Measurements from ENCODE around the gene FAT1.
A peak's percentile ranks its signal among the peaks of the same experiment; 100 is the strongest.

The FAT1 gene

DNA sequence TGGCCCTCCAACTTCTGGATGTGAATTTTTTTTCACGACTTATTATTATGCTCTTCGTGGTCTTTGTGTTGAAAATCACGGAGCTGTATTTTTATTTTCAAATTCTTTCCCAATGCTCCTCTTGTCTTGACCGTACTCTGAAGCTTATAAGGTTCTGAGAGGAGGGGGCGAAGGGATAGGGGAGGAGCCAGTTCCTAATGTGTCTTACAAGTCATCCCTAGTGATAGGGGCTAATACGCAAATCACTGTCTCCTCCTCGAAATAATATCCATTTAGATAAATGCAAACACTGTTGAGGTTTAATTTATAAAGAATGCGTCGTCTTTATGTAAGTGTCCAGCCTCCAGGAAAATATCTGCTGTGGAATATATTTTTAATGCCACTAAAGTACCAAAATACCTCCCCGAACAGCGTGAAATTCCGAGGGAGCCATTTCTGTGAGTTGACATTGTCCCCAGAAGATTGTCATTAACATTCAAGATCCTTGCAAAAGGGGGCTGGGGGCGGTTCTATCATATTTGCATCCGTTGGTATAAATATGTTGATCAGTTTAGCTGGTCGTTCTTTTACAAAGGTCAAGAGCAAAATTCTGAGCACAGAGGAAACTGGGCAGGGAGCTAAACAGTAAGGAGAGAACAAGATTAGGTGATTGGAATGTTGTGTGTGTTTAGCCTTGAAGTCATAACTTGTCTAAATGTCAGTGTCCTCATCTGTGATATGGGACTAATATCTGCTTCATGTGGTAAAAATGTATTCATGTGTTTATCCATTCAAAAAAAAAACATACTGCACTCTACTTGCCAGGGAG lies 3.7 kb upstream of the FAT1 start:
- DNase-seq (ENCODE audit: low read depth, low spot score) = no peak
- peak overlapping the region; percentile 83 for H3K4me3 ChIP-seq (ENCODE audit: low read length)

GRCh38 chr4:186726426-186727168 lies 2.9 kb upstream of the FAT1 start:
- peak overlapping the region; percentile 83 for H3K4me3 ChIP-seq (ENCODE audit: low read length)
- DNase-seq (ENCODE audit: low read depth, low spot score) = peak; percentile 59

DNA sequence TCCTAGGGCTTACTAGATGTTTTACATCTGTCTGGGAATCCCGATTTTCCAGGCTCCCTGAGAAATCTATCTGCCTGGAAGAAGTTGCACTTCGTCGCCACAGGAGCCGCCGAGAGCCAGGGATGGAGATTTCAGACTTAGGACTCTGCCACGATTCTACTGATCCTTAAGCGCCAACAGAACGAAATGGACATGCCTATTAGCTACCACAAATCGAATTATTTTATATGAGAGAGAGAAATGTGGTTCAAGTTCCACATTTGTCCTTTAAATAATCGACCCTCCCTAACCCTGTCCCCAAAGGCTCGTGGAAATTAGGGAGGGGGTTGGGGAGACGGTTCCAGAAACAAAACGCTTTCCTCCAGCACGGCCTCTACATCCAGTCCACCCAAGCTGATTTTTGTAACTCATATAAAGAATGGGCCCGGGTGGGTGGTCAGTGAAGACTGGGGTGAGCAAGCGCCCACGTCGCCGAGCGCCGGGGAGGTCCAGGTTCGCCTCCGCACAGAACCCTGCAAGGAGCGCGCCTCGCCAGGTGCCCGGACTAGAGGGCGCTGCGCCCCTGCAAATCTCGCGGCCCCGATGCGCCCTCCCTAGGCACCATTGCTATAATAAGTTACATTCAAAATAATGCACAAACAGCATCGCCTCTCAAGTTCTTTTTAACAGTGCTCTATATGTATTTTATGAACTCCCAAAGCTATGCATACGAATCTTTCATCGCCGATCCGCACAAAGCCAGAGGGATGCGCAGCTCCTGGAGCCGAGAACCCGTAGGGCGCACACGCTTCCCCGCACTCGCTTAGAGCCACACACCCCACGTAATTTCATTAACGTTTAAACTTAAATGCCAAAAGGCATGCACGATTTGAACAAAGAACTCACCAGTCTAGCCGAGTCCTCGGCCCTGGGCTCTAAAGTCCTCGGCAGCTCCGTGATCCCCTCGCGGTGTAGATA lies 2.1 kb upstream of the FAT1 start:
- H3K4me3 ChIP-seq (ENCODE audit: low read length) = peak overlapping the region; percentile 83
- peak; percentile 84 for DNase-seq (ENCODE audit: low read depth, low spot score)

GRCh38 chr4:186724864-186725468 lies 1.3 kb upstream of the FAT1 start:
- peak overlapping the region; percentile 83 for H3K4me3 ChIP-seq (ENCODE audit: low read length)
- no peak for DNase-seq (ENCODE audit: low read depth, low spot score)

GRCh38 chr4:186724058-186724863 lies 605 bp upstream of the FAT1 start:
- DNase-seq (ENCODE audit: low read depth, low spot score) = no peak
- H3K4me3 ChIP-seq (ENCODE audit: low read length) = peak overlapping the region; percentile 83

DNA sequence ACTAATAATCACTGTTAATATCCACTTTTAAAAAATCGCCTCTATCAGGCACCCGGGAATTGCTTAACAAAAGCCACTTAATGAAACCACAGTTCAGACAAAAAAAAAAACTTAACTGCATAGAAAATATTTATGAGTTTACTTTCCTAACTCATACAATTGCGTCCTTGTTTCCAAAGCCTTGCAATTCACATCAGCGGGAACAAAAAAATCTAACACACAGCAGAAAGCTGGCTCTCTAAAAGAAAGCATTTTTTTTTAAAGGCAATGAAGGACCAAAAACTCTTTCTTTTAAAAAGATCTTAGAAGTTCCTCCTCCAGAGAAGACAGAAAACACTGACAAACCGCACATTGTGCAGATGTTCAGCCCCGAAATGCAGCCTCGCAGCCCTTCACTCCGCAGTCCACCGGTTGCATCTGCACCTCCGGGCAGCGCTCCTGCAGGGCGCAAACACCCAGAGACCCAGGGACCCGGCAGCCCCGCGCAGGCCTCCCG lies 812 bp downstream of the FAT1 start:
- peak overlapping the region; percentile 74 for H3K4me3 ChIP-seq (ENCODE audit: low read length)
- no peak for DNase-seq (ENCODE audit: low read depth, low spot score)

GRCh38 chr4:186719925-186720694 lies 3.5 kb downstream of the FAT1 start:
- DNase-seq (ENCODE audit: low read depth, low spot score) = peak; percentile 58
- no peak overlapping the region for H3K4me3 ChIP-seq (ENCODE audit: low read length)

GRCh38 chr4:186717556-186717955 lies 6.1 kb downstream of the FAT1 start:
- no peak for DNase-seq (ENCODE audit: low read depth, low spot score)
- no peak overlapping the region for H3K4me3 ChIP-seq (ENCODE audit: low read length)

DNA sequence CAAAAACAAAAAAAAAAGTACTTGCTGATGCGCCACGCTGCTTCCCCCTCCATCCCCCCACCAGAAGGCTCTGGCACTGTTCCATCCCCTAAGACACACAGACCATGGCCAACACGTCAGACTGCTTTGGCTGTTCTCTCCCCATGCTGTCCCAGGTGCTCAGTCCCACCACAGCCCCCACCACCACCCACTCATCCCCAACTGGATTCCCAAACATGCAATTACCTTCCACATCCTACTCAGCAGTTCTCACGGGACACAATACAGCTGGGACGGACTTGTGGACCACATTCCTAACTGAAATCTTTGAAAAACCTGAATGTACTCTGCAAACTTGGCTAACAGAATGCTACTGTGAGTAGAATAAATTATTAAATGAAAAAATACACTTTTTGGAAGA lies 8.6 kb downstream of the FAT1 start:
- no peak for DNase-seq (ENCODE audit: low read depth, low spot score)

GRCh38 chr4:186714006-186714675 lies 9.5 kb downstream of the FAT1 start:
- no peak for DNase-seq (ENCODE audit: low read depth, low spot score)
- no peak overlapping the region for H3K4me3 ChIP-seq (ENCODE audit: low read length)

More for the DNA sequence above, 8.6 kb downstream of the FAT1 start:
- no peak overlapping the region for H3K4me3 ChIP-seq (ENCODE audit: low read length)

DNA sequence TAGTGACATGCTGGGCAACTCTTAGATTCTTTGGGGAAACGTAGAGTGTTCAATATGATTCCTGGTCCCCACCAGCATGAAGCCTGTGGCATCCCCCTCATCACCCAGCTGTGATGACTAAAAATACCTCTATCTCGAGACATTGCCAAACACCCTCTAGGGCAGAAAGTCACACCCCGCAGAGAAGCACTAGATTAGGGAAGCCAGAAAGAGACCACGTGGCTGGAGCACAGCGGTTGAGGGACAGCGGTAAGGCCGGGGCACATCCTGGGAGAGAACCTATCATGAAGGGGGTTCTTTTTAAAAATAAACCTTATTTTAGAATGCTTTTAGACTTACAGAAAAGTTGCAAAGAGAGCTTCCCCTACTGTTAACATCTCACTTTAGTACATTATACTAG lies 11.0 kb downstream of the FAT1 start:
- DNase-seq (ENCODE audit: low read depth, low spot score) = no peak
- no peak overlapping the region for H3K4me3 ChIP-seq (ENCODE audit: low read length)

DNA sequence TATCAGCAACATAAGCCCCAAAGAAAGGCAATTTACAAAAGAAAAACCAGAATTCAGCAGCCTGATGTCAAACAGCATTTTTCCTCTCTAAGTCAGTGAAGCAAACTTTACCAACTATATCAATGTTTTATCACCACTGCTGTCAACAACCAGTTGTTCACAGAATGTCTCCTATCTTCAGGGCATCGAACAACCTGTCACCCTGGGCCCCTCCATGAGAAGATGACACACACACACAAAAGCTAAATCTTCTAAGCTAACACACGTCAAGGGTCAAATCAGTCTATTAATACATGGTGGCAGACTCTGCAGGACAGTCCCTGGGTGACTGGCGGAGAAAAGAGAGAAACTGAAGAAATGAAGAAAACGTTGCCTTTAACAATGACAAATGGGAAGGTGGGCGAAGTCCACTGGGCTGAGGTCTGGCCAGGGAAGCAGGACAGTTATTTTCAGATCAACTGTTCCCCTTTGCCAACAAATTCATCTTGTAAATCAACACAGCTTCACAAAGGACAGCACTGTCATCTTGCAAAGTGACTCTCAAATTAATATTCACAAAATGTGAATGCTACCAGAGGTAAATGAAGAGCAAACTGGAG lies 13.0 kb downstream of the FAT1 start:
- H3K4me3 ChIP-seq (ENCODE audit: low read length) = no peak overlapping the region

GRCh38 chr4:186709517-186709916 lies 14.1 kb downstream of the FAT1 start:
- no peak overlapping the region for H3K4me3 ChIP-seq (ENCODE audit: low read length)
- no peak for DNase-seq (ENCODE audit: low read depth, low spot score)

More for the DNA sequence above, 13.0 kb downstream of the FAT1 start:
- no peak for DNase-seq (ENCODE audit: low read depth, low spot score)

DNA sequence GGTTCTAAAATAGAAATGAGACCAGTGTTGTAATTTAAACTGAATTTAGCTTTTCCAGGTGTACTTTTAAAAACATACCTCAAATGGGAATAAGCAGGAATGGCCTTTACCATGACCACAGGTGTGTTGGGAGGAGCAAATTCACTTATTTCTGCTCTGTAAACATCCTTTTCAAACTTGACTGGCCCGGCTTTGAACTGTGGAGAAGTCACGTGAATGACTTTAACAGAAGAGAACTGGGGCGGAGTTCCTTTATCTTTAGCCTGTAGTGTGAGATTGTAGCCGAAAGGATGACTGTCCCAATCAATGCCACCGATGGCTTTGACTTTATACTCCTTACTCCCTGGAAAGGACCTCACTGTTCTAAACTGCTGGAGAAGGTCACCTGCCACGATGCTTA lies 15.1 kb downstream of the FAT1 start:
- no peak overlapping the region for H3K4me3 ChIP-seq (ENCODE audit: low read length)
- no peak for DNase-seq (ENCODE audit: low read depth, low spot score)

- DNase-seq (ENCODE audit: low read depth, low spot score) = no peak
Measured at GRCh38 chr4:186707996-186708395, 15.7 kb downstream of the FAT1 start.

DNA sequence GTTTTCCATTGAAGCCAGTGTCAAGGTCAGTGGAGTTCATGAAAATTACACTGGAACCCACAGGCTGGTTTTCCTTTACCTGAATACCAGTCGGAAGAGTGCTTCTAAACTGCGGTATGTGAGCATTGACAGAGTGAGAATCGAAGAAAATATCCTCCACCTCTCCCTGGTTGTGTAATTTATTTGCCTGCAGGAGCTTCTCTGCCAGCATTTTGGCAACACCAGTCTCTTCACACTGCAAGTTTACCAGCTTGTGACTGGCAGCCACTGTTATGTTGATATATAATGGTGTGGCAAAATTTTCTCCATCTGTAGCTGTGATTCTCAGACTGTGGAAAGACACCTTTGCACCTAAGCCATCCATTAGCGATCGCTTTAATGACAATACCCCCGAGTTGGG lies 16.1 kb downstream of the FAT1 start:
- no peak overlapping the region for H3K4me3 ChIP-seq (ENCODE audit: low read length)
- no peak for DNase-seq (ENCODE audit: low read depth, low spot score)

More at GRCh38 chr4:186707996-186708395, 15.7 kb downstream of the FAT1 start:
- H3K4me3 ChIP-seq (ENCODE audit: low read length) = no peak overlapping the region

Measured in Jurkat, Clone E6-1 (cell line).